HepG2 (cell line): ENCODE data around the gene MRPL18. TPM values are rescaled to one million over a fixed set of nuclear protein-coding genes. Genes with fewer than 3 reads are reported as not detected.
A peak's percentile ranks its signal among the peaks of the same experiment; 100 is the strongest.

Source experiments
- GTF2F1 ChIP-seq: fragments of 150-350 bp; IDR thresholded peaks from 2 replicates; pipeline ENCODE4 v1.6.1; 2014; ENCODE audit warnings: low read length
- HDAC1 ChIP-seq: sonication (generic); formaldehyde crosslinking; IDR thresholded peaks from 2 replicates; pipeline ENCODE4 v1.5.1; 2020; ENCODE audit warnings: mild to moderate bottlenecking, missing genetic modification reagents
- MXD4 ChIP-seq: IDR thresholded peaks from 2 replicates; pipeline ENCODE4 v1.6.1; 2016; ENCODE audit warnings: mild to moderate bottlenecking, missing biosample characterization, missing genetic modification reagents
- NFE2 ChIP-seq: sonication (generic); formaldehyde crosslinking; IDR thresholded peaks from 2 replicates; pipeline ENCODE4 v1.4.0; 2020; ENCODE audit warnings: missing genetic modification reagents
- ZBTB1 ChIP-seq: sonication (generic); formaldehyde crosslinking; IDR thresholded peaks from 2 replicates; pipeline ENCODE4 v1.4.0; 2020; ENCODE audit warnings: missing genetic modification reagents, borderline replicate concordance
- ZNF274 ChIP-seq: sonication (generic); formaldehyde crosslinking; IDR thresholded peaks from 2 replicates; pipeline ENCODE4 v1.5.1; 2020; ENCODE audit warnings: mild to moderate bottlenecking, missing genetic modification reagents
- ZNF883 ChIP-seq: sonication (generic); formaldehyde crosslinking; IDR thresholded peaks from 2 replicates; pipeline ENCODE4 v1.5.1; 2020; ENCODE audit warnings: mild to moderate bottlenecking, missing genetic modification reagents; ENCODE audit errors: not compliant biosample characterization
- polyA plus RNA-seq, 8 experiments: library from polyadenylated mRNA; depleted of rRNA in 3 of 8; stranded (reverse) in 7 of 8; unstranded in 1 of 8; fragments of >200 nt; fragmentation: Illumina TruSeq in 4 of 8; extraction: Trizol in 4 of 8; gene quantifications; 2 replicates each; pipeline versions ENCODE4 v1.2.1 to v1.2.3, GENCODE V29; 2011 to 2016; ENCODE audit warnings: low read depth in 4 of 8, missing spikeins in 1 of 8, mixed read lengths in 1 of 8; ENCODE audit not compliant: insufficient read depth in 1 of 8
- total RNA-seq, 5 experiments: library from RNA; depleted of rRNA; stranded (reverse); fragments of >200 nt; fragmentation: Illumina TruSeq; extraction: Trizol; gene quantifications; 2 replicates each; pipeline ENCODE4 v1.2.3, GENCODE V29; 2016; ENCODE audit warnings: low read depth in 1 of 5
- TF ChIP-seq, protein P1 (sequence below): sonication (generic); formaldehyde crosslinking; conservative IDR thresholded peaks from 2 replicates; pipeline ENCODE4 v1.8.0; 2022; ENCODE audit warnings: low read depth, missing genetic modification reagents
- TF ChIP-seq, protein P2 (sequence below): sonication (generic); formaldehyde crosslinking; conservative IDR thresholded peaks from 2 replicates; pipeline ENCODE4 v1.5.0; 2020; ENCODE audit warnings: missing genetic modification reagents
- TF ChIP-seq, protein P3 (sequence below): IDR thresholded peaks from 2 replicates; pipeline ENCODE4 v1.6.1; 2018; ENCODE audit warnings: missing genetic modification reagents, mild to moderate bottlenecking, missing compliant biosample characterization
- TF ChIP-seq, protein P4 (sequence below): sonication (generic); formaldehyde crosslinking; IDR thresholded peaks from 2 replicates; pipeline ENCODE4 v1.4.0; 2020; ENCODE audit warnings: missing genetic modification reagents
- TF ChIP-seq, protein P5 (sequence below): IDR thresholded peaks from 2 replicates; pipeline ENCODE4 v1.6.1; 2016; ENCODE audit warnings: mild to moderate bottlenecking
- TF ChIP-seq, protein P6 (sequence below): sonication (generic); formaldehyde crosslinking; IDR thresholded peaks from 2 replicates; pipeline ENCODE4 v1.4.0; 2020; ENCODE audit warnings: missing genetic modification reagents

The MRPL18 gene
- total and polyA plus RNA-seq, 2 of the 13 experiments (the other 11 are each of a cell fraction or from before 2014, with no cell fraction given): 85.6 to 176 TPM

DNA sequence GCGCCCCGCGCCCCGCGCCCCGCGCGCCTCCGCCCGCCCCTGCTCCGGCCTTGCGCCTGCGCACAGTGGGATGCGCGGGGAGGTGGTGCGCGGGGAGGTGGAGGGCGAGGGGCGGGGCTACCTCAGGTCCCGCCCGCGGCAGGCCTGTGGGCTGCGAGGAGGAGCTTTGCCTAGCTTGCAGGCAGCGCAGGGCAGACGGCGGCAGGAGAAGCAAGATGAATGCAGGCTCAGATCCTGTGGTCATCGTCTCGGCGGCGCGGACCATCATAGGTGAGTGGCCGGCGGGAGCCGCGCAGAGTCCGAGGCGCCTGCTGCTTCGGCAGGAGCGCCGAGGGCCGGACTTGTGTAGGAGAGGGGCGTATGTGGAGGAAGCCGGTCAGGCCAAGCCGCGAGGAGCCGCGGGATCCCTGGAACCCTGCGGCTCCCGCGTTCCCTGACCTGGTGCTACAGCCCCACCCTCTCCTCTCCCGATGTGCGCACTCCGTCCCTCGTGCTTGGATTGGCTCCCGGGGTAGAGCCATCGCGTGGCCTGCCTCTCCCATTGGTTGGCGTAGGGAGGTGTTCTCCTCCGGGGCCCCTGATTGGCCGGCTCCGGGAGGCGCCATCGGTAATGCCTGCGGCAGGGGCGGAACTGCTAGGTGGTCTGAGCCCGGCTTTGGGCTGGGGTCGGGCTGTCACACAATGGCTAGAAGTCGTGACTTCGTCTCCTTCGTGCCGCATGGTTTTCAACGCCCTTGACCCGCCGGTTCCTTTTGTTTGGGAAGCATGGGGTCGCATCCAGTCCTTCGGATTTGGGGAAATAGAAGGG lies 28.2 kb upstream of the MRPL18 start, which contains the start of gene ACAT2 (continued):
- TF ChIP-seq ZNF883 (CRISPR knock-in tag) (no peak), ZBTB1 (CRISPR knock-in tag) (0 out of 2 replicates have a peak, but pooled peaks have one; percentile 79), NFE2 (CRISPR knock-in tag) (no peak), GTF2F1 (no peak), MXD4 (CRISPR knock-in tag) (peak; percentile 79; the same call in 1 of the 2 replicates), HDAC1 (CRISPR knock-in tag) (peak; percentile 64; the same call in 1 of the 2 replicates), ZNF274 (peak; percentile 90)
- TF ChIP-seq, protein P1, sequence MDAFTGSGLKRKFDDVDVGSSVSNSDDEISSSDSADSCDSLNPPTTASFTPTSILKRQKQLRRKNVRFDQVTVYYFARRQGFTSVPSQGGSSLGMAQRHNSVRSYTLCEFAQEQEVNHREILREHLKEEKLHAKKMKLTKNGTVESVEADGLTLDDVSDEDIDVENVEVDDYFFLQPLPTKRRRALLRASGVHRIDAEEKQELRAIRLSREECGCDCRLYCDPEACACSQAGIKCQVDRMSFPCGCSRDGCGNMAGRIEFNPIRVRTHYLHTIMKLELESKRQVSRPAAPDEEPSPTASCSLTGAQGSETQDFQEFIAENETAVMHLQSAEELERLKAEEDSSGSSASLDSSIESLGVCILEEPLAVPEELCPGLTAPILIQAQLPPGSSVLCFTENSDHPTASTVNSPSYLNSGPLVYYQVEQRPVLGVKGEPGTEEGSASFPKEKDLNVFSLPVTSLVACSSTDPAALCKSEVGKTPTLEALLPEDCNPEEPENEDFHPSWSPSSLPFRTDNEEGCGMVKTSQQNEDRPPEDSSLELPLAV: no peak
- TF ChIP-seq, protein P2, sequence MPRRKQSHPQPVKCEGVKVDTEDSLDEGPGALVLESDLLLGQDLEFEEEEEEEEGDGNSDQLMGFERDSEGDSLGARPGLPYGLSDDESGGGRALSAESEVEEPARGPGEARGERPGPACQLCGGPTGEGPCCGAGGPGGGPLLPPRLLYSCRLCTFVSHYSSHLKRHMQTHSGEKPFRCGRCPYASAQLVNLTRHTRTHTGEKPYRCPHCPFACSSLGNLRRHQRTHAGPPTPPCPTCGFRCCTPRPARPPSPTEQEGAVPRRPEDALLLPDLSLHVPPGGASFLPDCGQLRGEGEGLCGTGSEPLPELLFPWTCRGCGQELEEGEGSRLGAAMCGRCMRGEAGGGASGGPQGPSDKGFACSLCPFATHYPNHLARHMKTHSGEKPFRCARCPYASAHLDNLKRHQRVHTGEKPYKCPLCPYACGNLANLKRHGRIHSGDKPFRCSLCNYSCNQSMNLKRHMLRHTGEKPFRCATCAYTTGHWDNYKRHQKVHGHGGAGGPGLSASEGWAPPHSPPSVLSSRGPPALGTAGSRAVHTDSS: peak; percentile 92; the same call in 1 of the 2 replicates
- TF ChIP-seq, protein P3, sequence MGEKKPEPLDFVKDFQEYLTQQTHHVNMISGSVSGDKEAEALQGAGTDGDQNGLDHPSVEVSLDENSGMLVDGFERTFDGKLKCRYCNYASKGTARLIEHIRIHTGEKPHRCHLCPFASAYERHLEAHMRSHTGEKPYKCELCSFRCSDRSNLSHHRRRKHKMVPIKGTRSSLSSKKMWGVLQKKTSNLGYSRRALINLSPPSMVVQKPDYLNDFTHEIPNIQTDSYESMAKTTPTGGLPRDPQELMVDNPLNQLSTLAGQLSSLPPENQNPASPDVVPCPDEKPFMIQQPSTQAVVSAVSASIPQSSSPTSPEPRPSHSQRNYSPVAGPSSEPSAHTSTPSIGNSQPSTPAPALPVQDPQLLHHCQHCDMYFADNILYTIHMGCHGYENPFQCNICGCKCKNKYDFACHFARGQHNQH (CRISPR knock-in tag): peak; percentile 80
- TF ChIP-seq, protein P4, sequence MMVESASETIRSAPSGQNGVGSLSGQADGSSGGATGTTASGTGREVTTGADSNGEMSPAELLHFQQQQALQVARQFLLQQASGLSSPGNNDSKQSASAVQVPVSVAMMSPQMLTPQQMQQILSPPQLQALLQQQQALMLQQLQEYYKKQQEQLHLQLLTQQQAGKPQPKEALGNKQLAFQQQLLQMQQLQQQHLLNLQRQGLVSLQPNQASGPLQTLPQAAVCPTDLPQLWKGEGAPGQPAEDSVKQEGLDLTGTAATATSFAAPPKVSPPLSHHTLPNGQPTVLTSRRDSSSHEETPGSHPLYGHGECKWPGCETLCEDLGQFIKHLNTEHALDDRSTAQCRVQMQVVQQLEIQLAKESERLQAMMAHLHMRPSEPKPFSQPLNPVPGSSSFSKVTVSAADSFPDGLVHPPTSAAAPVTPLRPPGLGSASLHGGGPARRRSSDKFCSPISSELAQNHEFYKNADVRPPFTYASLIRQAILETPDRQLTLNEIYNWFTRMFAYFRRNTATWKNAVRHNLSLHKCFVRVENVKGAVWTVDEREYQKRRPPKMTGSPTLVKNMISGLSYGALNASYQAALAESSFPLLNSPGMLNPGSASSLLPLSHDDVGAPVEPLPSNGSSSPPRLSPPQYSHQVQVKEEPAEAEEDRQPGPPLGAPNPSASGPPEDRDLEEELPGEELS (CRISPR knock-in tag): peak; percentile 57
- TF ChIP-seq, protein P5, sequence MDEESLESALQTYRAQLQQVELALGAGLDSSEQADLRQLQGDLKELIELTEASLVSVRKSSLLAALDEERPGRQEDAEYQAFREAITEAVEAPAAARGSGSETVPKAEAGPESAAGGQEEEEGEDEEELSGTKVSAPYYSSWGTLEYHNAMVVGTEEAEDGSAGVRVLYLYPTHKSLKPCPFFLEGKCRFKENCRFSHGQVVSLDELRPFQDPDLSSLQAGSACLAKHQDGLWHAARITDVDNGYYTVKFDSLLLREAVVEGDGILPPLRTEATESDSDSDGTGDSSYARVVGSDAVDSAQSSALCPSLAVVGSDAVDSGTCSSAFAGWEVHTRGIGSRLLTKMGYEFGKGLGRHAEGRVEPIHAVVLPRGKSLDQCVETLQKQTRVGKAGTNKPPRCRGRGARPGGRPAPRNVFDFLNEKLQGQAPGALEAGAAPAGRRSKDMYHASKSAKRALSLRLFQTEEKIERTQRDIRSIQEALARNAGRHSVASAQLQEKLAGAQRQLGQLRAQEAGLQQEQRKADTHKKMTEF (CRISPR knock-in tag): peak; percentile 95
- TF ChIP-seq, protein P6, sequence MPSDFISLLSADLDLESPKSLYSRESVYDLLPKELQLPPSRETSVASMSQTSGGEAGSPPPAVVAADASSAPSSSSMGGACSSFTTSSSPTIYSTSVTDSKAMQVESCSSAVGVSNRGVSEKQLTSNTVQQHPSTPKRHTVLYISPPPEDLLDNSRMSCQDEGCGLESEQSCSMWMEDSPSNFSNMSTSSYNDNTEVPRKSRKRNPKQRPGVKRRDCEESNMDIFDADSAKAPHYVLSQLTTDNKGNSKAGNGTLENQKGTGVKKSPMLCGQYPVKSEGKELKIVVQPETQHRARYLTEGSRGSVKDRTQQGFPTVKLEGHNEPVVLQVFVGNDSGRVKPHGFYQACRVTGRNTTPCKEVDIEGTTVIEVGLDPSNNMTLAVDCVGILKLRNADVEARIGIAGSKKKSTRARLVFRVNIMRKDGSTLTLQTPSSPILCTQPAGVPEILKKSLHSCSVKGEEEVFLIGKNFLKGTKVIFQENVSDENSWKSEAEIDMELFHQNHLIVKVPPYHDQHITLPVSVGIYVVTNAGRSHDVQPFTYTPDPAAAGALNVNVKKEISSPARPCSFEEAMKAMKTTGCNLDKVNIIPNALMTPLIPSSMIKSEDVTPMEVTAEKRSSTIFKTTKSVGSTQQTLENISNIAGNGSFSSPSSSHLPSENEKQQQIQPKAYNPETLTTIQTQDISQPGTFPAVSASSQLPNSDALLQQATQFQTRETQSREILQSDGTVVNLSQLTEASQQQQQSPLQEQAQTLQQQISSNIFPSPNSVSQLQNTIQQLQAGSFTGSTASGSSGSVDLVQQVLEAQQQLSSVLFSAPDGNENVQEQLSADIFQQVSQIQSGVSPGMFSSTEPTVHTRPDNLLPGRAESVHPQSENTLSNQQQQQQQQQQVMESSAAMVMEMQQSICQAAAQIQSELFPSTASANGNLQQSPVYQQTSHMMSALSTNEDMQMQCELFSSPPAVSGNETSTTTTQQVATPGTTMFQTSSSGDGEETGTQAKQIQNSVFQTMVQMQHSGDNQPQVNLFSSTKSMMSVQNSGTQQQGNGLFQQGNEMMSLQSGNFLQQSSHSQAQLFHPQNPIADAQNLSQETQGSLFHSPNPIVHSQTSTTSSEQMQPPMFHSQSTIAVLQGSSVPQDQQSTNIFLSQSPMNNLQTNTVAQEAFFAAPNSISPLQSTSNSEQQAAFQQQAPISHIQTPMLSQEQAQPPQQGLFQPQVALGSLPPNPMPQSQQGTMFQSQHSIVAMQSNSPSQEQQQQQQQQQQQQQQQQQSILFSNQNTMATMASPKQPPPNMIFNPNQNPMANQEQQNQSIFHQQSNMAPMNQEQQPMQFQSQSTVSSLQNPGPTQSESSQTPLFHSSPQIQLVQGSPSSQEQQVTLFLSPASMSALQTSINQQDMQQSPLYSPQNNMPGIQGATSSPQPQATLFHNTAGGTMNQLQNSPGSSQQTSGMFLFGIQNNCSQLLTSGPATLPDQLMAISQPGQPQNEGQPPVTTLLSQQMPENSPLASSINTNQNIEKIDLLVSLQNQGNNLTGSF (CRISPR knock-in tag): no peak; the same call in 1 of the 2 replicates
